K562 (cell line): ENCODE measurements around the gene TUT7. TPM values are rescaled to one million over a fixed set of nuclear protein-coding genes. Genes with fewer than 3 reads are reported as not detected.

ENCODE experiments used
- MGA ChIP-seq: fragments of 450-650 bp; IDR thresholded peaks from 2 replicates; pipeline ENCODE4 v1.6.1; 2016; ENCODE audit warnings: mild to moderate bottlenecking, moderate library complexity
- PCBP2 ChIP-seq: fragments of 200-400 bp; formaldehyde crosslinking; IDR thresholded peaks from 2 replicates; pipeline ENCODE4 v1.6.1; 2018; ENCODE audit warnings: low read length, low read depth, mild to moderate bottlenecking, moderate library complexity; ENCODE audit not compliant: poor library complexity, severe bottlenecking
- ZFPM2 ChIP-seq: fragments of 250-450 bp; sonication (Bioruptor Pico); IDR thresholded peaks from 2 replicates; pipeline ENCODE4 v1.5.1; 2022; ENCODE audit warnings: mild to moderate bottlenecking
- polyA plus RNA-seq, 8 experiments: library from polyadenylated mRNA; depleted of rRNA in 4 of 8; stranded (reverse) in 5 of 8; unstranded in 3 of 8; fragments of >200 nt; fragmentation: Nextera tagmentation in 2 of 8; fragmentation: Illumina TruSeq in 1 of 8; extraction: Ambion mirVana in 2 of 8; extraction: Trizol in 1 of 8; gene quantifications; 2 replicates each; pipeline versions ENCODE4 v1.2.1 to v1.2.3, GENCODE V29; 2011 to 2014; ENCODE audit warnings: inconsistent platforms in 1 of 8, missing spikeins in 1 of 8
- total RNA-seq, 7 experiments: library from RNA; depleted of rRNA in 6 of 7; stranded (reverse); fragments of >200 nt in 6 of 7; fragmentation: Illumina TruSeq in 2 of 7; extraction: Trizol in 2 of 7; gene quantifications; 2 replicates each; pipeline versions ENCODE4 v1.2.1 to v1.2.3, GENCODE V29; 2011 to 2021; ENCODE audit warnings: low replicate concordance in 1 of 7
- TF ChIP-seq, protein P1 (sequence below): fragments of 150-350 bp; conservative IDR thresholded peaks from 2 replicates; pipeline ENCODE4 v1.6.1; 2014; ENCODE audit warnings: low read length

The TUT7 gene
- total and polyA plus RNA-seq, 9 of the 15 experiments (the other 6 are each of a cell fraction or from before 2014, with no cell fraction given), result 5.9 to 26.9 (median 15.2) TPM

DNA sequence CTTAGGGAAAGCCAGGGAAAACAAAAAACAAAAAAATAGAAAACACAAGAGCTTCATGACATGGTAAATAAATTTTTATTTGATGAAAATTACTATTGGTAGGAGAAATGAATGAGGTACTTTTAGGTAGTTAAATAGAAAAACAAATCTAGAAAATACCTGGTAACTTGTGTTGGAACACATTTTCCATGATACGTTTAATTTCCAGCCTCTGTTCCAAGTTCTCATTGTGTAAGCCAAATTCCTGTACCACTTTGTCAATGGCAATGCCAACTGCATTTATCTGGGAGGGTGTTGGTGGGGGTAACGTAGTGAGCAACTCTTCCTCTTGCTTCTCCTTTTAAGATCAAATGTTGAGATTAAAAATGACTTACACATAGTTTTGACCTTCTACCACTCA is 9.4 kb downstream of the TUT7 start (continued):
- TF ChIP-seq, protein P1, sequence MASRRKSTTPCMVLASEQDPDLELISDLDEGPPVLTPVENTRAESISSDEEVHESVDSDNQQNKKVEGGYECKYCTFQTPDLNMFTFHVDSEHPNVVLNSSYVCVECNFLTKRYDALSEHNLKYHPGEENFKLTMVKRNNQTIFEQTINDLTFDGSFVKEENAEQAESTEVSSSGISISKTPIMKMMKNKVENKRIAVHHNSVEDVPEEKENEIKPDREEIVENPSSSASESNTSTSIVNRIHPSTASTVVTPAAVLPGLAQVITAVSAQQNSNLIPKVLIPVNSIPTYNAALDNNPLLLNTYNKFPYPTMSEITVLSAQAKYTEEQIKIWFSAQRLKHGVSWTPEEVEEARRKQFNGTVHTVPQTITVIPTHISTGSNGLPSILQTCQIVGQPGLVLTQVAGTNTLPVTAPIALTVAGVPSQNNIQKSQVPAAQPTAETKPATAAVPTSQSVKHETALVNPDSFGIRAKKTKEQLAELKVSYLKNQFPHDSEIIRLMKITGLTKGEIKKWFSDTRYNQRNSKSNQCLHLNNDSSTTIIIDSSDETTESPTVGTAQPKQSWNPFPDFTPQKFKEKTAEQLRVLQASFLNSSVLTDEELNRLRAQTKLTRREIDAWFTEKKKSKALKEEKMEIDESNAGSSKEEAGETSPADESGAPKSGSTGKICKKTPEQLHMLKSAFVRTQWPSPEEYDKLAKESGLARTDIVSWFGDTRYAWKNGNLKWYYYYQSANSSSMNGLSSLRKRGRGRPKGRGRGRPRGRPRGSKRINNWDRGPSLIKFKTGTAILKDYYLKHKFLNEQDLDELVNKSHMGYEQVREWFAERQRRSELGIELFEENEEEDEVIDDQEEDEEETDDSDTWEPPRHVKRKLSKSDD, result no peak
- no peak for TF ChIP-seq PCBP2
- no peak for TF ChIP-seq MGA
- TF ChIP-seq ZFPM2 (CRISPR knock-in tag), result no peak
